GM12874 (cell line): ENCODE measurements around the gene GDAP1L1.

Experiments used
- TF ChIP-seq, protein P1 (sequence below): IDR thresholded peaks from 2 replicates; pipeline ENCODE4 v1.5.1; 2011; ENCODE audit warnings: low read depth, mild to moderate bottlenecking, control low read depth, low read length, moderate library complexity; ENCODE audit not compliant: insufficient read depth

The GDAP1L1 gene

DNA sequence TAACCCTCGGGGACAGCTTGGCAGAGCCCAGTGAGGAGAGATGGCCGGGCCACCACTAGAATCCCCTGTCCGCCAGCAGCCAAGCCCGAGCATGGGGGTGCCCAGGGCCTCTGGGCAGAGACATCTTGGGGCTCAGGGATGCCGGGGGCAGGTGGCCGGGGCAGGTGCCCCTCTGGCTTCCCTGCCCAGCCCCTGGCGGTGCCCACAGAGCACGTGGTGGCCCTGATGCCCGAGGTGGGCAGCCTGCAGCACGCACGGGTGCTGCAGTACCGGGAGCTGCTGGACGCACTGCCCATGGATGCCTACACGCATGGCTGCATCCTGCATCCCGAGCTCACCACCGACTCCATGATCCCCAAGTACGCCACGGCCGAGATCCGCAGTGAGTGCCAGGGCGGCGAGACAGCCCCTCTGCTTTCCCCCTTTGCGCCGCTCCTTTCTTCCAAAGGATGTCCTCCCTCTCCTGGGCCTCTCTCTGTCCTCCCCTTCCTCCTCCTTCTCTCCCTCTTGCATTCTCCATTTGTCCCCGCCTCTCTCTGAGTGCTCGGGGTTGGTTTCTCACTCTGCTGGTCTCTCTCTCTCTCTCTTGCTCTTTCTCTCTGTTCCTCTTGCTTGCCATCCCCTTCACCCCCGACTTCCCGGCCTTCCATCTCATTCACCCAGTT lies 11.2 kb downstream of the GDAP1L1 start:
- TF ChIP-seq, protein P1, sequence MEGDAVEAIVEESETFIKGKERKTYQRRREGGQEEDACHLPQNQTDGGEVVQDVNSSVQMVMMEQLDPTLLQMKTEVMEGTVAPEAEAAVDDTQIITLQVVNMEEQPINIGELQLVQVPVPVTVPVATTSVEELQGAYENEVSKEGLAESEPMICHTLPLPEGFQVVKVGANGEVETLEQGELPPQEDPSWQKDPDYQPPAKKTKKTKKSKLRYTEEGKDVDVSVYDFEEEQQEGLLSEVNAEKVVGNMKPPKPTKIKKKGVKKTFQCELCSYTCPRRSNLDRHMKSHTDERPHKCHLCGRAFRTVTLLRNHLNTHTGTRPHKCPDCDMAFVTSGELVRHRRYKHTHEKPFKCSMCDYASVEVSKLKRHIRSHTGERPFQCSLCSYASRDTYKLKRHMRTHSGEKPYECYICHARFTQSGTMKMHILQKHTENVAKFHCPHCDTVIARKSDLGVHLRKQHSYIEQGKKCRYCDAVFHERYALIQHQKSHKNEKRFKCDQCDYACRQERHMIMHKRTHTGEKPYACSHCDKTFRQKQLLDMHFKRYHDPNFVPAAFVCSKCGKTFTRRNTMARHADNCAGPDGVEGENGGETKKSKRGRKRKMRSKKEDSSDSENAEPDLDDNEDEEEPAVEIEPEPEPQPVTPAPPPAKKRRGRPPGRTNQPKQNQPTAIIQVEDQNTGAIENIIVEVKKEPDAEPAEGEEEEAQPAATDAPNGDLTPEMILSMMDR, result no peak

GRCh38 chr20:44264287-44264686 lies 17.2 kb downstream of the GDAP1L1 start:
- TF ChIP-seq, protein P1, result no peak

DNA sequence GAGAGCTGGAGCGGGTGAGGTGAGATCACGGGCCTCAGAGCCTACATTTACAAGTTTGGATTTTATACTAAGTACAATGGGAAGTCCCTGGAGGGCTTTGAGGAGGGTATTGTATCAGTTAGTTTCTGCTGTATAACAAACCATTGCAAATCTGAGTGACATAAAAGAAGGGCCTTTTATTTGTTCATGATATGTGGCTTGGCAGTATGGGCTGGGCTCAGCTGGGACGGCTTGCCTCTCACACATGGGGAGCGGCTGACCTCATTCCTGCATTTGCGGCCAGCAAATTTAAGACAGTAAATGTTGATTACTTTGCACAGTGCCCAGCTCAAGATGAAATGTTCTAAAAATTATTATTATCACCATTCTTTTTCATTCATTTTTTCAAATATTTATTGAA lies 21.7 kb downstream of the GDAP1L1 start:
- TF ChIP-seq, protein P1, result no peak

DNA sequence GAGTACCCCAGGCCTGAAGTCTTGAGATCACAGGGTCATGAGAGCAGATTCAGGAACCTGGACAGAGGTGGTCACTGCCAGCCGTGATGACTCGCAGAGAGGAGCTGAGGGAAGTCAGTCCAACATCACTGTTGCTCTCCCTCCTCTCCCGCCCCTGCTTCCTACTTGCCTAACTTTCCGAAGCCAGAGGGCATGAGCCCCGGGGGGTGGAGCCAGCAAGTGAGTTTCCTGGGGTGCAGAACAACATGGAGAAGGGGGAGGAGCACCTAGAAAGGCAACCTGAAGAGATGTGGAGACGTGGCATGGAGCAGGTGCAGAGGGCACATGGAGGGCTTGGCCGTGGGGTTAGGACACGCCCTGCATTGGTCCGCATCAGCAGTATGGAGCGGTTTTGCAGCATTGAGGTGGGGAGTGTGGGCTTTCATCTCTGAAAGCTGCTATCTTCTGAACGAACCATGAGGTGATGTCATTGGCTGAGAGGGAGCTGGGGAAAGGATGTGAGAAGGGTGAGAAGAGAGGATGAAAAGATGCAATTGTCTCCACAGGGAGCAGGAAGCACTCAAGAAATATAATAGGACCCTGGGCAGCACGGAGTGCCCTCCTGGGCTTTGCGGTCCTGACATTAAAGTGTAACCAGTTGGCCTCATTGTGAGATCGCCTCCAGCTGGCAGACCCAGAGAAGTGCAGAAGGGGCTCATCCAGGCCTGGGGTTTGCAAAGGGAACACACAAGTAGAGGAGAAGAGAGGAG lies 25.0 kb downstream of the GDAP1L1 start:
- TF ChIP-seq, protein P1, result peak; percentile 38; the same call in 1 of the 2 replicates

GRCh38 chr20:44273231-44274215 lies 26.4 kb downstream of the GDAP1L1 start:
- TF ChIP-seq, protein P1, result no peak

DNA sequence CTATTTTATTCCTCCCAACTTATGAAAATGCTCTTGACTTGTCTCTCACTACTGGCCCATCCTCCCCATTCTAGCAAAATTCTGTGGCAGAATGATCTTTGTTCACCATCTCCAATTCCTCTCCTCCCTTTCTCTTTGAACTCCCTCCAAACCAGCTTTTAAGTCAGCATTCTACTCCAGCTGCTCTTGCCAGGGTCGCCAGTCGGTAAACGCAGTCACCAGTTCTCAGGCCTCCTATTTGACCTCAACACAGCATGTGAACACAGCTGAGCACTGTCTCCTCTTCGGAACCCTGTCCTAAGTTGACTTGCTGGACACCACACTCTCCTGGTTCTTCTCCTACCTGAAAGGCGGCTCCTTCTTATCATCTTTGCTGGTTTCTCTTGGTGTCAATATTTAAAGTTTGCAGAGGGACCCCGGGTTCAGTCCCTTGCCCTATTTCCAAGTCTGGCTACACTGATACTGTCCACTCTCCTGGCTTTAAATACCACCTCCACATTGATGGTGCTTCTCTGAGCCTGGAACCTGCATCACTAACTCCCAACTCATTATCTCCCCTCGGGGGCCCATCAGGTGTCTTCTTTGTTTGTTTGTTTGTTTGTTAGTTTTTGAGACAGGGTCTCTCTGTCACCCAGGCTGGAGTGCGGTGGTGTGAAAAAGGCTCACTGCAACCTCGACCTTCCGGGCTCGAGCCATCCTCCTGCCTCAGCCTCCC lies 27.4 kb downstream of the GDAP1L1 start:
- TF ChIP-seq, protein P1, result no peak
